SU-DHL-6 (cell line): Measurements from ENCODE around the gene KIAA1210.

Experiments
- H2AFZ ChIP-seq: fragments of 200-600 bp; sonication (generic); 2 replicates; pipeline ENCODE4 v1.6.1; 2014; ENCODE audit warnings: low read depth, mild to moderate bottlenecking, moderate library complexity, mixed read lengths, antibody characterized with exemption, low read length; ENCODE audit not compliant: severe bottlenecking
- H3F3A ChIP-seq: fragments of 200-600 bp; shearing (Covaris generic); 2 replicates; pipeline ENCODE4 v1.6.0; 2016; ENCODE audit warnings: antibody characterized with exemption, mild to moderate bottlenecking; ENCODE audit not compliant: insufficient read depth
- H3K27ac ChIP-seq: fragments of 200-600 bp; sonication (generic); 2 replicates; pipeline ENCODE4 v1.5.1; 2016; ENCODE audit warnings: low read depth, mild to moderate bottlenecking, low read length, moderate library complexity, mixed read lengths
- H3K27me3 ChIP-seq: fragments of 200-600 bp; sonication (generic), shearing (Covaris generic); 2 replicates; pipeline ENCODE4 v1.6.0; 2014; ENCODE audit warnings: mild to moderate bottlenecking, low read length
- H3K36me3 ChIP-seq: fragments of 200-600 bp; sonication (generic); 2 replicates; pipeline ENCODE4 v1.6.1; 2014; ENCODE audit warnings: mild to moderate bottlenecking, low read length, mixed read lengths
- H3K4me2 ChIP-seq: fragments of 300-600, 200-600 bp; shearing (Covaris generic), sonication (generic); 2 replicates; pipeline ENCODE4 v1.6.0; 2014; ENCODE audit warnings: low read length, low read depth, mild to moderate bottlenecking; ENCODE audit not compliant: poor library complexity, severe bottlenecking
- H3K4me3 ChIP-seq: fragments of 200-600 bp; sonication (generic); 2 replicates; pipeline ENCODE4 v1.5.1; 2014; ENCODE audit warnings: antibody characterized with exemption, low read length, mild to moderate bottlenecking, mixed read lengths; ENCODE audit not compliant: insufficient read depth, poor library complexity, severe bottlenecking
- H3K79me2 ChIP-seq: fragments of 200-600 bp; sonication (generic); 2 replicates; pipeline ENCODE4 v1.6.1; 2014; ENCODE audit warnings: mild to moderate bottlenecking, low read length, moderate library complexity; ENCODE audit not compliant: insufficient read depth
- H3K9ac ChIP-seq: fragments of 200-600 bp; sonication (generic); 2 replicates; pipeline ENCODE4 v1.7.0; 2014; ENCODE audit warnings: mild to moderate bottlenecking, low read length
- H3K9me2 ChIP-seq: fragments of 200-600 bp; sonication (generic); replicated peaks from 2 replicates; pipeline ENCODE4 v1.6.1; 2014; ENCODE audit warnings: low read length; ENCODE audit not compliant: insufficient read depth
- H3K9me3 ChIP-seq: fragments of 200-600 bp; sonication (generic); 2 replicates; pipeline ENCODE4 v1.6.1; 2014; ENCODE audit warnings: low read length, mixed read lengths; ENCODE audit not compliant: insufficient read depth
- H4K20me1 ChIP-seq: fragments of 200-600 bp; sonication (generic); 2 replicates; pipeline ENCODE4 v1.6.1; 2014; ENCODE audit warnings: low read depth, mild to moderate bottlenecking, antibody characterized with exemption, low read length, moderate library complexity, mixed read lengths
- CTCF ChIP-seq: fragments of 200-600 bp; sonication (generic); IDR thresholded peaks from one replicate; pipeline ENCODE4 v1.5.1; 2017; ENCODE audit warnings: antibody characterized with exemption, mild to moderate bottlenecking, low read length, moderate library complexity; ENCODE audit not compliant: insufficient read depth, poor library complexity, severe bottlenecking
- EZH2phosphoT487 ChIP-seq: fragments of 200-600 bp; sonication (generic), shearing (Covaris generic); conservative IDR thresholded peaks from 2 replicates; pipeline ENCODE4 v1.6.1; 2018; ENCODE audit warnings: mild to moderate bottlenecking, antibody characterized with exemption, low read length, moderate library complexity, mixed read lengths

Gene KIAA1210

DNA sequence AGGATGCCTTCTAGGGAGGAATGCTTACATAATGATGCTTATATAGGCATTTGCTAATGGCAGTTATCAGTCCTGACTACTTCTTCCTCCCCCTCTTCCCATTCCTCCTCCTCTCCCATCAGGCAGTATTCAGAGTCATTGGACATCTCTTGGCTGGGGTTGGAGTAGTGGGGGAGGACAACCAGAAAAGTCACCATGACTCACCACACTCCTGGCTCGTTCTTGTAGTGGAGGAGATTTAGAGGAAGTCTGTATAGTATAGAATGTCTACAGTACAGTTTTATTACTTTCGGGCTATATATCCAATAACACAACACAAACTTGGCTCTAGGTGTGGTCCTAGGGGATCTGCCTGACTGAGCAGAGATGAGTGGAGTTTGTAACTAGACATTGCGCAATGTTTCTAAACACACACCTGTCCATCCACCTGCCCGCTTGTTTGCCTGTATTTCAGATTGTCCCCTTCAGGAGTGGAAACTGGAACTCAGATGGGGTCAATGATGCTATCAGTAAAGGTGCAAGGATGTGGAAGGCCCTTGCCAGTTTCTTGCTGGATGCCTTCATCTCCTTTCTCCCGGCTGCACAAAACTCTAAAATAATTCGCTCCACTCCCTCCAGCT is 27.9 kb upstream of the KIAA1210 start:
- H3K36me3 ChIP-seq: no peaks in the 10 kb centered on the region
- no peaks in the 10 kb centered on the region for H3K9me3 ChIP-seq
- no peaks in the 10 kb centered on the region for H4K20me1 ChIP-seq
- H2AFZ ChIP-seq: no peak overlapping the region
- H3K4me3 ChIP-seq: no peak overlapping the region
- no peaks in the 10 kb centered on the region for H3F3A ChIP-seq
- H3K27ac ChIP-seq: no peak overlapping the region
- H3K9ac ChIP-seq: no peak overlapping the region
- H3K4me2 ChIP-seq: no peak overlapping the region
- H3K79me2 ChIP-seq: no peaks in the 10 kb centered on the region
- TF ChIP-seq CTCF (no peak), EZH2phosphoT487 (no peak)
- H3K9me2 ChIP-seq: no peaks in the 10 kb centered on the region
- no peaks in the 10 kb centered on the region for H3K27me3 ChIP-seq

- H3K9ac ChIP-seq: no peak overlapping the region
Measured at GRCh38 chrX:119151051-119151380, 23.4 kb upstream of the KIAA1210 start.

DNA sequence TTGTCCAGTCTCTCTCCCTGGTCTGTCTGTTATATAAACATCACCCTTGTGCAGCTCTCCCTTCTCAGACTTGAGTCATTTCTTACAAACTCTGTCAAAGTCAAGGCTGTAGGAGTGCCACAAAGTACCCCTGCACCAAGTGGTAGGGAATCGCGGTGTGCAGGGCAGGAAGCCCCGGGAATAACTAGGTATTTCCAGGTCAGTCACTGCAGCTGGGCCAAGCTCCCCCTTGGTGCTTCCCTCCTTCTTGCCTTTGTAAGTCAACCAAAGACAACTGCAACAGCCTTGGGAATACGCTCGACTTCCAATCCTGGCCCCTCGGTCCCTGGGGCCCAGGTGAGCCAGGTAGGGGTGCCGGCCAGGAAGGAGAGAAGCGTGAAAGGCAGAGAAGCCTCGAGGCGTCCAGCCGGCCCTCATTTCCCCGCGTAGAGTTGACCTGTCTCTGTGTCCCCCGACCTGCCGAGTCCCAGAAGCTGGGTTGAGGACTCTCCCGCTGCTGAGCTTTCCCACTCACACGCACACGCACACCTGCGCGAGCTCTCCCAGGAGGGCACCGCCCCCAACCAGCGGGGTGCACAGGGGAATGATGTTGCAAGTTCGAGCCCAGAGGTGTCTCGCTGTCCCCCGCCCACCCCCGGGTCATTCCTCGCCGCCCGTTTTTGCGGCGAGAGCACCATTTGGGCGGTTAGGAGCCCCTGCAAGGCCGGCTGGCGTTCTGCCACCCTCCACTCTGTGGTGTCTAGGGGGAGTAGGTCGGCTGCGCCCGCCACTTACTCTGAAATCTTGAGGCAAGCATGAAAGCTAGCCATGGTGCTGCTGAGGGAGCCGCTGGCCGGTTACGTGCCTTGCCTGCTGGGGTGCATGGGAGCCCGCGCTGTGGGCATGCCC is 22.8 kb upstream of the KIAA1210 start:
- Histone ChIP-seq H3K9me2 (no peaks in the 10 kb centered on the region), H3F3A (no peaks in the 10 kb centered on the region), H3K4me3 (no peak overlapping the region), H3K4me2 (no peak overlapping the region), H3K9ac (no peak overlapping the region), H3K27ac (no peak overlapping the region), H4K20me1 (no peaks in the 10 kb centered on the region), H3K36me3 (no peaks in the 10 kb centered on the region), H3K79me2 (no peaks in the 10 kb centered on the region), H3K9me3 (no peaks in the 10 kb centered on the region), H2AFZ (no peak overlapping the region), H3K27me3 (no peaks in the 10 kb centered on the region)
- TF ChIP-seq CTCF (no peak), EZH2phosphoT487 (no peak)

More at GRCh38 chrX:119151051-119151380, 23.4 kb upstream of the KIAA1210 start:
- H3K4me3 ChIP-seq: no peak overlapping the region
- H3K4me2 ChIP-seq: no peak overlapping the region
- no peaks in the 10 kb centered on the region for H3K9me3 ChIP-seq
- no peaks in the 10 kb centered on the region for H3K79me2 ChIP-seq
- no peaks in the 10 kb centered on the region for H4K20me1 ChIP-seq
- H3K9me2 ChIP-seq: no peaks in the 10 kb centered on the region
- no peak overlapping the region for H2AFZ ChIP-seq
- TF ChIP-seq CTCF: no peak
- no peak for TF ChIP-seq EZH2phosphoT487
- no peak overlapping the region for H3K27ac ChIP-seq
- no peaks in the 10 kb centered on the region for H3K27me3 ChIP-seq
- no peaks in the 10 kb centered on the region for H3K36me3 ChIP-seq
- H3F3A ChIP-seq: no peaks in the 10 kb centered on the region
